ENCODE measurements around the gene TBX1.

DNA sequence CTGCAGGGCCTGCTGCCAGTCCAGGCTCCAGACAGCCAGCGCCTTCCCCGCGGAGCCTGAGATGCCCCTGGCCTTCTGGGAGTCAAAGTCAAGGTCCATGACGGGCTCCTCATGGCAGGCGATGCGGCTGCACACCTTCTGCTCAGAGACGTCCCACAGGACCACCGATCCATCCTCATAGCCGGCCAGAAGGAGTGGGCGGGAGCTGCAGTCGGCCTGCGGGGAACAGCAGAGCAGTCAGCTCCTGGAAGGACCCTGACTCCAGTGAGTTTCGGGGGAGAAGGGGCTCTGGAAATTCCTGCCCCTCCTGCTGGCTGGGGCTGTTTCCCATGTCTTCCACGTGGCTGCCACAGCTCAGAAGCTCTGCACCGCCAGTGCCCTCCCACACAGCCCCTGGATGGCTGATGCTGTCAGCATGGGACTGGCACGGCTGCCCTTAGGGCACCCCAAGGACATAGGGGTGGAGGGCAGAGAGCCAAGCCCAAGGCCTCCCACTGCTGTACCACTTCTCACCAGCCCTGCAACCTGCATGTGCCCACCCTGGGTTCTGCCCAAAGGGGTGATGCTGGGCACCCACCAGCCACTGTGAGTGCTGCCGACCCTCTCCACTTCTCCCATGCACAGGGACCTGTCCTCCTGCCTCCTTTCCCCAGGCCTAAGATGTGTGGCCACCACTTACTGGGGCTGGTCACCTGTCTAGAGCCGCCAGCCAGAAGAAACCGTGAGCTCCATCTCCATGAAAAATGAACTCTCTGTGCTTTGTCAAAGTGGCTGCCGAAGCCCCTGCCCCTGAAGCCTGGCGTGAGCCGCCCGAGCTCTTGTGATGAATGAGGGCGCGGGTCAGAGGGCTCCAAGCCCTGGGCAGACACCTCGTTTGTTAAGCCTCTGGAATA is 41.7 kb downstream of the TBX1 start:
- no peak for TF ChIP-seq CTCF (IDR thresholded peaks at IDR 0.05; ENCODE audit: low read depth, low read length, poor library complexity, severe bottlenecking)
- TF ChIP-seq EZH2phosphoT487 (IDR thresholded peaks at IDR 0.05; ENCODE audit: borderline replicate concordance, low read length), result no peak

All from DOHH2 (cell line).